HepG2 (cell line): Measurements from ENCODE around the gene C2orf42. TPM values are rescaled to one million over a fixed set of nuclear protein-coding genes. Genes with fewer than 3 reads are reported as not detected.

Experiments
- ATAC-seq: fragments of 200-7000 bp; cut with Tn5 transposase; 3 replicates; pipeline ENCODE4 v1.9.1; 2020; ENCODE audit warnings: mild to moderate bottlenecking, moderate library complexity
- BruUV-seq: library from RNA; stranded (reverse); fragments of 400-500 nt; replicated peaks from 2 replicates; lab custom pipeline; 2021; lab: Mats Ljungman, UMichigan
- CTCF ChIA-PET: fragments of 300-600 bp; formaldehyde crosslinking; extraction: SDS; loops from one replicate; lab custom pipeline; 2021; ENCODE audit warnings: low total read pairs, inconsistent platforms, low intra/inter-chr PET ratio; lab: Yijun Ruan, JAX
- POLR2A ChIA-PET: fragments of 350-600 bp; sonication (Branson Sonifier 250); formaldehyde crosslinking; loops from one replicate; lab custom pipeline; 2020; ENCODE audit warnings: antibody characterized with exemption, inconsistent platforms; lab: Yijun Ruan, JAX
- DNase-seq: peaks from one replicate; pipeline ENCODE4 v3.0.0-alpha.2; 2015; ENCODE audit warnings: low spot score
- FAIRE-seq: peaks from 3 replicates; lab custom pipeline; 2011; peaks lifted over from hg19 to GRCh38; lab: Jason Lieb, UNC
- H2AFZ ChIP-seq: one replicate; pipeline ENCODE4 v1.6.1; 2011; ENCODE audit warnings: low read length, inconsistent platforms
- H3K27ac ChIP-seq: fragments of 300-600 bp; 3 replicates; pipeline ENCODE4 v1.8.0; 2011; ENCODE audit warnings: mixed run types, mild to moderate bottlenecking, mixed read lengths, low read length, inconsistent platforms; ENCODE audit not compliant: insufficient read depth; ENCODE audit errors: extremely low read length
- H3K27me3 ChIP-seq, 2 experiments: fragments of 200-600 bp in 1 of 2; 2 replicates in 1 of 2; 3 replicates in 1 of 2; pipeline versions ENCODE4 v1.6.0 to v1.8.0; 2011; ENCODE audit warnings: low read length in 2 of 2, mild to moderate bottlenecking in 2 of 2, moderate library complexity in 2 of 2, inconsistent platforms in 1 of 2; ENCODE audit not compliant: insufficient read depth in 2 of 2, control insufficient read depth in 1 of 2
- H3K36me3 ChIP-seq, 2 experiments: fragments of 200-600 bp in 1 of 2; replicated peaks in 1 of 2; 2 replicates in 1 of 2; 3 replicates in 1 of 2; pipeline versions ENCODE4 v1.5.1 to v1.8.0; 2011; ENCODE audit warnings: low read length in 2 of 2, inconsistent platforms in 1 of 2; ENCODE audit not compliant: insufficient read depth in 2 of 2, control insufficient read depth in 1 of 2
- H3K4me1 ChIP-seq: 2 replicates; pipeline ENCODE4 v1.5.1; 2012; ENCODE audit warnings: low read length, inconsistent platforms; ENCODE audit not compliant: insufficient read depth
- H3K4me2 ChIP-seq: 2 replicates; pipeline ENCODE4 v1.6.0; 2011; ENCODE audit warnings: low read depth, low read length, inconsistent platforms
- H3K4me3 ChIP-seq, 3 experiments: fragments of 200-600 bp in 1 of 3; sonication (generic), shearing (Covaris generic) in 1 of 3; replicated peaks in 1 of 3; 2 replicates each; pipeline ENCODE4 v1.5.1; 2011 to 2016; ENCODE audit warnings: low read length in 3 of 3, inconsistent platforms in 2 of 3, low read depth in 2 of 3, mild to moderate bottlenecking in 2 of 3, control low read depth in 1 of 3, mixed read lengths in 1 of 3; ENCODE audit not compliant: insufficient read depth in 1 of 3
- H3K79me2 ChIP-seq: one replicate; pipeline ENCODE4 v1.6.1; 2011; ENCODE audit warnings: low read length, inconsistent platforms; ENCODE audit not compliant: insufficient read depth
- H3K9ac ChIP-seq: 2 replicates; pipeline ENCODE4 v1.6.0; 2011; ENCODE audit warnings: mild to moderate bottlenecking, low read depth, low read length, inconsistent platforms; ENCODE audit not compliant: insufficient read depth
- H3K9me3 ChIP-seq: 2 replicates; pipeline ENCODE4 v1.5.1; 2012; ENCODE audit warnings: mild to moderate bottlenecking, low read length
- H4K20me1 ChIP-seq: 2 replicates; pipeline ENCODE4 v1.6.0; 2011; ENCODE audit warnings: inconsistent platforms, mild to moderate bottlenecking, low read length, moderate library complexity; ENCODE audit not compliant: insufficient read depth
- ARNT2 ChIP-seq: sonication (generic); formaldehyde crosslinking; IDR thresholded peaks from 2 replicates; pipeline ENCODE4 v1.8.0; 2022; ENCODE audit warnings: mild to moderate bottlenecking, low read depth, missing genetic modification reagents, moderate library complexity
- CBX2 ChIP-seq, 2 experiments: fragments of 200-600 bp in 1 of 2; sonication (generic); formaldehyde crosslinking in 1 of 2; IDR thresholded peaks; 2 replicates each; pipeline versions ENCODE4 v1.7.0 to v1.8.1; 2018 to 2022; ENCODE audit warnings: low read depth in 2 of 2, low read length in 1 of 2, mild to moderate bottlenecking in 1 of 2, missing genetic modification reagents in 1 of 2
- DMAP1 ChIP-seq: IDR thresholded peaks from 2 replicates; pipeline ENCODE4 v1.6.1; 2016
- HNF4G ChIP-seq, 2 experiments: sonication (generic) in 1 of 2; formaldehyde crosslinking in 1 of 2; IDR thresholded peaks; 2 replicates each; pipeline versions ENCODE4 v1.4.0 to v1.6.1; 2011 to 2020; ENCODE audit warnings: borderline replicate concordance in 2 of 2, low read depth in 2 of 2, mild to moderate bottlenecking in 2 of 2, low read length in 1 of 2, missing genetic modification reagents in 1 of 2, moderate library complexity in 1 of 2
- THAP11 ChIP-seq: IDR thresholded peaks from 2 replicates; pipeline ENCODE4 v1.6.1; 2016; ENCODE audit warnings: missing biosample characterization, missing genetic modification reagents
- ZMAT5 ChIP-seq: sonication (generic); formaldehyde crosslinking; IDR thresholded peaks from 2 replicates; pipeline ENCODE4 v1.5.0; 2020; ENCODE audit warnings: mild to moderate bottlenecking, low read depth, missing genetic modification reagents, borderline replicate concordance
- ZNF318 ChIP-seq: sonication (generic); formaldehyde crosslinking; IDR thresholded peaks from 2 replicates; pipeline ENCODE4 v1.4.0; 2020; ENCODE audit warnings: mild to moderate bottlenecking, missing genetic modification reagents
- ZNF503 ChIP-seq: sonication (generic); formaldehyde crosslinking; IDR thresholded peaks from 2 replicates; pipeline ENCODE4 v1.4.0; 2020; ENCODE audit warnings: missing genetic modification reagents
- ZNF530 ChIP-seq: sonication (generic); formaldehyde crosslinking; IDR thresholded peaks from 2 replicates; pipeline ENCODE4 v1.5.0; 2020; ENCODE audit warnings: low read depth, mild to moderate bottlenecking, missing genetic modification reagents
- ZNF772 ChIP-seq: sonication (generic); formaldehyde crosslinking; IDR thresholded peaks from 2 replicates; pipeline ENCODE4 v1.5.0; 2020; ENCODE audit warnings: mild to moderate bottlenecking, missing genetic modification reagents
- WGBS: methylation state at CpG from one replicate; pipeline ENCODE4 v1.1.6; 2017; ENCODE audit warnings: low lambda C conversion rate; 5-methylcytosine and 5-hydroxymethylcytosine counted together
- in situ Hi-C: cut with HindIII; loops from 2 replicates; pipeline ENCODE4 v1.10.0; 2017; ENCODE audit warnings: low pct_unique_long_range_greater_than_20kb; ENCODE audit not compliant: extremely low pct_ligation_motif_present
- intact Hi-C: fragments of 100-400 bp; cut with micrococcal nuclease; formaldehyde crosslinking; loops from one replicate; pipeline ENCODE4 v1.10.0; 2022; ENCODE audit not compliant: unreplicated experiment
- polyA plus RNA-seq, 8 experiments: library from polyadenylated mRNA; depleted of rRNA in 3 of 8; stranded (reverse) in 7 of 8; unstranded in 1 of 8; fragments of >200 nt; fragmentation: Illumina TruSeq in 4 of 8; extraction: Trizol in 4 of 8; gene quantifications; 2 replicates each; pipeline versions ENCODE4 v1.2.1 to v1.2.3, GENCODE V29; 2011 to 2016; ENCODE audit warnings: low read depth in 4 of 8, missing spikeins in 1 of 8, mixed read lengths in 1 of 8; ENCODE audit not compliant: insufficient read depth in 1 of 8
- total RNA-seq, 5 experiments: library from RNA; depleted of rRNA; stranded (reverse); fragments of >200 nt; fragmentation: Illumina TruSeq; extraction: Trizol; gene quantifications; 2 replicates each; pipeline ENCODE4 v1.2.3, GENCODE V29; 2016; ENCODE audit warnings: low read depth in 1 of 5

The C2orf42 gene
- total and polyA plus RNA-seq, 2 of the 13 experiments (the other 11 are each of a cell fraction or from before 2014, with no cell fraction given), result 9.3 to 9.9 TPM

GRCh38 chr2:70191244-70191735 is 471 bp upstream of the C2orf42 start (continued):
- TF ChIP-seq ZNF772 (CRISPR knock-in tag), result 0 out of 2 replicates have a peak, but pooled peaks have one; percentile 32
- TF ChIP-seq ARNT2, result 0 out of 2 replicates have a peak, but pooled peaks have one; percentile 24

GRCh38 chr2:70188460-70188859 is 2.4 kb downstream of the C2orf42 start:
- FAIRE-seq, result peak; percentile 57
- Histone ChIP-seq H3K9me3 (no peaks in the 10 kb centered on the region), H3K27ac (peak overlapping the region; percentile 75), H3K79me2 (no peaks in the 10 kb centered on the region), H3K36me3 (peaks cover 0 to 1% of the 10 kb centered on the region in 2 experiments; a peak in 1 of 5 replicates), H3K27me3 (no peaks in the 10 kb centered on the region; a peak in 1 of 5 replicates), H2AFZ (no peak overlapping the region), H3K4me1 (peaks cover 36% of the 10 kb centered on the region), H3K4me2 (peak overlapping the region; percentile 53), H3K9ac (peak overlapping the region; percentile 9; the same call in 1 of the 2 replicates), H3K4me3 (no peak overlapping the region; a peak in 2 of 6 replicates), H4K20me1 (no peaks in the 10 kb centered on the region)
- in situ Hi-C loops (no loop called here), intact Hi-C loops (no loop called here)
- TSS peak; percentile 45 for BruUV-seq
- ChIA-PET CTCF (no interaction called here), POLR2A (interaction anchor here (0.6 to 3.4 kb wide), 8 partner anchors 30 to 274 kb away, joined by 3 to 49 read pairs (median 4); partner anchors contain the start of genes MXD1, PCYOX1 and SNRPG)
- 10% methylated on average over 5 of the region's 5 CpGs for WGBS
- DNase-seq, result peak; percentile 94
- ATAC-seq, result peak; percentile 4; the same call in 1 of the 3 replicates
- TF ChIP-seq ZNF503 (CRISPR knock-in tag) (peak; percentile 49; the same call in 1 of the 2 replicates), ZNF530 (CRISPR knock-in tag) (no peak), THAP11 (peak; percentile 79), DMAP1 (peak; percentile 46; the same call in 1 of the 2 replicates), HNF4G (IDR thresholded peaks at IDR 0.05; ENCODE audit: borderline replicate concordance, low read depth, low read length) (peak; percentile 97), HNF4G (CRISPR knock-in tag; IDR thresholded peaks at IDR 0.05; ENCODE audit: borderline replicate concordance, low read depth) (peak; percentile 85; the same call in 1 of the 2 replicates), ZMAT5 (CRISPR knock-in tag) (no peak), ZNF318 (CRISPR knock-in tag) (no peak), CBX2 (IDR thresholded peaks at IDR 0.05; ENCODE audit: low read depth, low read length) (no peak), CBX2 (CRISPR knock-in tag; IDR thresholded peaks at IDR 0.05; ENCODE audit: low read depth) (no peak)
